Panc1 (cell line): ENCODE data around the gene NINJ2. TPM values are rescaled to one million over a fixed set of nuclear protein-coding genes. Genes with fewer than 3 reads are reported as not detected.

Source experiments
- ATAC-seq: fragments of 200-7000 bp; cut with Tn5 transposase; 2 replicates; pipeline ENCODE4 v1.9.1; 2020; ENCODE audit warnings: mild to moderate bottlenecking, moderate library complexity
- BruUV-seq: library from RNA; stranded (reverse); fragments of 400-500 nt; replicated peaks from 2 replicates; lab custom pipeline; 2021; lab: Mats Ljungman, UMichigan
- CTCF ChIA-PET: fragments of 300-600 bp; sonication (Branson Sonifier 250); formaldehyde crosslinking; loops from one replicate; lab custom pipeline; 2022; ENCODE audit warnings: antibody characterized with exemption; lab: Charles Lee
- POLR2A ChIA-PET: fragments of 300-600 bp; sonication (Branson Sonifier 250); formaldehyde crosslinking; loops from one replicate; lab custom pipeline; 2022; ENCODE audit warnings: antibody characterized with exemption; lab: Charles Lee
- DNase-seq: peaks from one replicate; pipeline ENCODE4 v3.0.0-alpha.2; 2010; ENCODE audit warnings: low read depth, low spot score
- H3K27ac ChIP-seq: 2 replicates; pipeline ENCODE4 v1.5.1; 2011; ENCODE audit warnings: mild to moderate bottlenecking, low read length, inconsistent platforms
- H3K27me3 ChIP-seq: fragments of 200-500 bp; sonication (Bioruptor generic); 2 replicates; pipeline ENCODE4 v1.6.0; 2014; ENCODE audit warnings: low read length, inconsistent platforms; ENCODE audit not compliant: control insufficient read depth, insufficient read depth
- H3K36me3 ChIP-seq: fragments of 200-500 bp; sonication (Bioruptor generic); 2 replicates; pipeline ENCODE4 v1.5.1; 2014; ENCODE audit warnings: inconsistent platforms, mild to moderate bottlenecking, low read length, moderate library complexity; ENCODE audit not compliant: control insufficient read depth, insufficient read depth
- H3K4me1 ChIP-seq: 2 replicates; pipeline ENCODE4 v1.5.1; 2011; ENCODE audit warnings: inconsistent platforms, mild to moderate bottlenecking, low read length, moderate library complexity; ENCODE audit not compliant: control insufficient read depth, insufficient read depth
- H3K4me3 ChIP-seq, 2 experiments: 2 replicates each; pipeline ENCODE4 v1.5.1; 2011 to 2012; ENCODE audit warnings: low read depth in 2 of 2, low read length in 2 of 2, mild to moderate bottlenecking in 2 of 2, inconsistent platforms in 1 of 2, moderate library complexity in 1 of 2
- H3K9me3 ChIP-seq: fragments of 200-500 bp; sonication (Bioruptor generic); 2 replicates; pipeline ENCODE4 v1.5.1; 2014; ENCODE audit warnings: low read depth, mild to moderate bottlenecking, inconsistent platforms, low read length, moderate library complexity; ENCODE audit not compliant: control insufficient read depth, insufficient read depth
- POLR2AphosphoS5 ChIP-seq: IDR thresholded peaks from 2 replicates; pipeline ENCODE4 v1.6.1; 2012; ENCODE audit warnings: mild to moderate bottlenecking, low read depth, low read length, moderate library complexity
- SIN3A ChIP-seq: IDR thresholded peaks from 2 replicates; pipeline ENCODE4 v1.6.1; 2012; ENCODE audit warnings: low read depth, mild to moderate bottlenecking, low read length, moderate library complexity, borderline replicate concordance; ENCODE audit not compliant: insufficient read depth
- TCF7L2 ChIP-seq: IDR thresholded peaks from 2 replicates; pipeline ENCODE4 v1.6.1; 2011; ENCODE audit warnings: mild to moderate bottlenecking, low read depth, low read length, inconsistent platforms
- in situ Hi-C: cut with HindIII; loops from 2 replicates; pipeline ENCODE4 v1.10.0; 2016; ENCODE audit warnings: low sequenced_read_pairs, low pct_unique_long_range_greater_than_20kb
- intact Hi-C: fragments of 100-400 bp; cut with micrococcal nuclease; formaldehyde crosslinking; loops from one replicate; pipeline ENCODE4 v1.10.0; 2022; ENCODE audit not compliant: unreplicated experiment
- total RNA-seq: library from RNA; stranded (reverse); gene quantifications from one replicate; pipeline ENCODE4 v1.2.1, GENCODE V29; 2021; ENCODE audit not compliant: unreplicated experiment
- TF ChIP-seq, protein P1 (sequence below), 2 experiments: IDR thresholded peaks; 2 replicates each; pipeline ENCODE4 v1.6.1; 2011 to 2012; ENCODE audit warnings: low read depth in 2 of 2, control low read depth in 1 of 2, low read length in 1 of 2, mild to moderate bottlenecking in 1 of 2, moderate library complexity in 1 of 2; ENCODE audit not compliant: insufficient read depth in 1 of 2
- TF ChIP-seq, protein P2 (sequence below): fragments of 450-650 bp; IDR thresholded peaks from 2 replicates; pipeline ENCODE4 v1.5.1; 2017; ENCODE audit warnings: mild to moderate bottlenecking

Gene NINJ2
- total RNA-seq, 1 experiment from 2014 or later: 1.9 TPM

DNA sequence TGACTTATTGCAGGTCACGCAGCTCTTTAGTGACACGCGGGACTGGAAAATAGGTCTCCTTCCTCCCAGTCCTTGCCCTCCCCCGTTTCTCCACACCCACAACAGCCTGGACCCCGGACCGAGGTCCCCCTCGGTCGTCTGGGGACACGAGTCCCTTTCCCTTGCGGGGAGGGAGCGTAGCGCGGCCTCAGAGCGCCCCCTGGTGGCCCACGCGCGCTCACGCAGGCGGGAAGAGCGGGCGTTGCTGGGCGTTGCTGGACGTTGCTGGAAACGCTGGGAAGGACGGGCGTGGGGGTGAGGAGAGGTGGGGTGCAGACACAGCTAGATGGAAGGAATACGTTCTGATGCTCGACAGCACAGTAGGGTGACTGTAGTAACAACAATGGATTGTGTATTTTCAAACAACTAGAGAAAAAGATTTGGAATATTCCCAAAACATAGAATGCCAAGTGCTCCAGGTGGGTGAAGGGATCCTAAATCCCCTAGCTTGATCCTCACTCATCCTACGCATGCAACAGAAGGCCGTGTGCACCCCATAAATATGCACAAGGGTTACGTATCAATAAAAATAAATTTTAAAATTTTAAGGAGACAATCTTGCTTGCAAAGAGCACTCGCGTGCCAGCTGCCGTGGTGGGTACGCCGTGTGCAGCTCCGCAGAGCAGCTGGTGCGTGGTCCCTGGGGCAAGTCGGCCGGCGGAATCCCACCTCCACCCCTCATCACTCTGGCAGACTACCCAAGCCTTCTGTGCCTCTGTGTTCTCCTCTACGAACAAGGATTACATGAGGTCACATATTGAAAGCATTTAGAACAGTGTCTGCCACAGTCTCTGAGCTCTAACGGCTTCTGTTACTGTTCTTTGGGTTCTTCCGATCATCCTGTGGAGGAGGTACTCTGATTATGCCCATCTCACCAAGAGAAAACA is 116.1 kb downstream of the NINJ2 start:
- Histone ChIP-seq H3K9me3 (no peaks in the 10 kb centered on the region), H3K27ac (no peak overlapping the region), H3K4me3 (no peak overlapping the region), H3K36me3 (no peaks in the 10 kb centered on the region), H3K4me1 (peaks cover 4% of the 10 kb centered on the region; the same call in 1 of the 2 replicates), H3K27me3 (no peaks in the 10 kb centered on the region)
- intact Hi-C loops: loop anchor here (5.0 kb wide), 1 partner anchor 95 kb away; no protein-coding TSS in a partner anchor
- CTCF ChIA-PET: interaction anchor here (0.5 to 0.7 kb wide), 4 partner anchors 20 to 203 kb away, joined by 3 to 6 read pairs (median 4); no protein-coding TSS in a partner anchor
- in situ Hi-C loops: no loop called here
- no TSS peak for BruUV-seq
- ATAC-seq: peak; percentile 83
- TF ChIP-seq, protein P1, sequence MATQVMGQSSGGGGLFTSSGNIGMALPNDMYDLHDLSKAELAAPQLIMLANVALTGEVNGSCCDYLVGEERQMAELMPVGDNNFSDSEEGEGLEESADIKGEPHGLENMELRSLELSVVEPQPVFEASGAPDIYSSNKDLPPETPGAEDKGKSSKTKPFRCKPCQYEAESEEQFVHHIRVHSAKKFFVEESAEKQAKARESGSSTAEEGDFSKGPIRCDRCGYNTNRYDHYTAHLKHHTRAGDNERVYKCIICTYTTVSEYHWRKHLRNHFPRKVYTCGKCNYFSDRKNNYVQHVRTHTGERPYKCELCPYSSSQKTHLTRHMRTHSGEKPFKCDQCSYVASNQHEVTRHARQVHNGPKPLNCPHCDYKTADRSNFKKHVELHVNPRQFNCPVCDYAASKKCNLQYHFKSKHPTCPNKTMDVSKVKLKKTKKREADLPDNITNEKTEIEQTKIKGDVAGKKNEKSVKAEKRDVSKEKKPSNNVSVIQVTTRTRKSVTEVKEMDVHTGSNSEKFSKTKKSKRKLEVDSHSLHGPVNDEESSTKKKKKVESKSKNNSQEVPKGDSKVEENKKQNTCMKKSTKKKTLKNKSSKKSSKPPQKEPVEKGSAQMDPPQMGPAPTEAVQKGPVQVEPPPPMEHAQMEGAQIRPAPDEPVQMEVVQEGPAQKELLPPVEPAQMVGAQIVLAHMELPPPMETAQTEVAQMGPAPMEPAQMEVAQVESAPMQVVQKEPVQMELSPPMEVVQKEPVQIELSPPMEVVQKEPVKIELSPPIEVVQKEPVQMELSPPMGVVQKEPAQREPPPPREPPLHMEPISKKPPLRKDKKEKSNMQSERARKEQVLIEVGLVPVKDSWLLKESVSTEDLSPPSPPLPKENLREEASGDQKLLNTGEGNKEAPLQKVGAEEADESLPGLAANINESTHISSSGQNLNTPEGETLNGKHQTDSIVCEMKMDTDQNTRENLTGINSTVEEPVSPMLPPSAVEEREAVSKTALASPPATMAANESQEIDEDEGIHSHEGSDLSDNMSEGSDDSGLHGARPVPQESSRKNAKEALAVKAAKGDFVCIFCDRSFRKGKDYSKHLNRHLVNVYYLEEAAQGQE (IDR thresholded peaks at IDR 0.05; ENCODE audit: insufficient read depth in 1 of 2, low read depth in 2 of 2, low read length in 1 of 2): no peak
- TF ChIP-seq TCF7L2 (no peak), POLR2AphosphoS5 (no peak)
- TF ChIP-seq, protein P2, sequence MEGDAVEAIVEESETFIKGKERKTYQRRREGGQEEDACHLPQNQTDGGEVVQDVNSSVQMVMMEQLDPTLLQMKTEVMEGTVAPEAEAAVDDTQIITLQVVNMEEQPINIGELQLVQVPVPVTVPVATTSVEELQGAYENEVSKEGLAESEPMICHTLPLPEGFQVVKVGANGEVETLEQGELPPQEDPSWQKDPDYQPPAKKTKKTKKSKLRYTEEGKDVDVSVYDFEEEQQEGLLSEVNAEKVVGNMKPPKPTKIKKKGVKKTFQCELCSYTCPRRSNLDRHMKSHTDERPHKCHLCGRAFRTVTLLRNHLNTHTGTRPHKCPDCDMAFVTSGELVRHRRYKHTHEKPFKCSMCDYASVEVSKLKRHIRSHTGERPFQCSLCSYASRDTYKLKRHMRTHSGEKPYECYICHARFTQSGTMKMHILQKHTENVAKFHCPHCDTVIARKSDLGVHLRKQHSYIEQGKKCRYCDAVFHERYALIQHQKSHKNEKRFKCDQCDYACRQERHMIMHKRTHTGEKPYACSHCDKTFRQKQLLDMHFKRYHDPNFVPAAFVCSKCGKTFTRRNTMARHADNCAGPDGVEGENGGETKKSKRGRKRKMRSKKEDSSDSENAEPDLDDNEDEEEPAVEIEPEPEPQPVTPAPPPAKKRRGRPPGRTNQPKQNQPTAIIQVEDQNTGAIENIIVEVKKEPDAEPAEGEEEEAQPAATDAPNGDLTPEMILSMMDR: peak; percentile 93
- POLR2A ChIA-PET: no interaction called here
- peak; percentile 15 for DNase-seq

DNA sequence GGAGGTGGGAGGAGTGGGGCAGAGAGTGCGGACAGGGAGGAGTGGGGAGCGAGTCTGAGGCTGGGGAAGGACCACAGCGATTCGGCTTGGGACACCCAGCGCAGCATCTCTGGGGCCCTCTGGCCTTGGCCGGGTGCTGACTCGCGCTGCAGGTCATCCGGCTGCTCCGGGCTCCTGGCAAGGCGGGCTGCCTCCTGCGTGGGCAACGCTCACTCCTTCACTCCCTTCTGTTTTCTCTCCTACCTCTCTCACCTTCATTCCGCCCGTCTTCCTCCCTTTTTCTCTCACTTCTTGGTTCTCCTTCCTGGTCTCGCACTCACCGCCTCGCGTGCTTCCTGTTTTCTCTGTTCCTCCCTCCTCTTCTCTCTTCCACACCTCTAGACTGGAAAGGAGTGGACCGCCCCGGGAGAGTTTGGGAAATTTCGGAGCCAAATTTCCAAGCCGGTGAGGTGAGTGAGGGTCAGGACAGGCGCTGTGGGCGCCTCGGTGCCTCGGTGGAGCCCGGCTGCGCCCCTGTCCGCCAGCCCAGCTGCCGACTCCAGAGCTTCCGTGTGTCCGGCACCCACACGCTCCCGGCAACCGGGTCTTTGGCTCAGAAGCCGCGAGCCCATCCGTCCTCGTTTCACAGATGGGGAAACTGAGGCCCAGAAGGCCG is 116.9 kb downstream of the NINJ2 start:
- no peak overlapping the region for H3K27ac ChIP-seq
- intact Hi-C loops: loop anchor here (5.0 kb wide), 1 partner anchor 94 kb away; no protein-coding TSS in a partner anchor
- H3K4me1 ChIP-seq: peaks cover 4% of the 10 kb centered on the region; the same call in 1 of the 2 replicates
- no peak for DNase-seq
- POLR2A ChIA-PET: no interaction called here
- H3K27me3 ChIP-seq: no peaks in the 10 kb centered on the region
- in situ Hi-C loops: no loop called here
- no peaks in the 10 kb centered on the region for H3K9me3 ChIP-seq
- CTCF ChIA-PET: interaction anchor here (0.5 kb wide), 1 partner anchor 146 kb away, joined by 3 read pairs; no protein-coding TSS in a partner anchor
- BruUV-seq: no TSS peak
- TF ChIP-seq TCF7L2 (no peak), SIN3A (no peak), POLR2AphosphoS5 (no peak)
- TF ChIP-seq, protein P2: no peak
- TF ChIP-seq, protein P1 (IDR thresholded peaks at IDR 0.05; ENCODE audit: insufficient read depth in 1 of 2, low read depth in 2 of 2, low read length in 1 of 2): no peak
- ATAC-seq: peak; percentile 59
- no peak overlapping the region for H3K4me3 ChIP-seq
- H3K36me3 ChIP-seq: no peaks in the 10 kb centered on the region
